Stimulated activated CD4-positive, alpha-beta T cell treated with anti-CD3 and anti-CD28 coated beads, Interleukin-1b, Interleukin-23, amount 100 ng/mL, for 24 hours (primary cell): ENCODE data around the gene RASSF6.
"Not testable (repeated sequence)": the region's sequence is repeated elsewhere in the genome, so short reads cannot be mapped to it uniquely, and the experiment has no call there.

ENCODE experiments used
- DNase-seq, 4 experiments: peaks; one replicate each; pipeline ENCODE4 v3.0.0-alpha.2; 2020; ENCODE audit warnings: low read depth in 4 of 4, low spot score in 1 of 4

RASSF6 gene

DNA sequence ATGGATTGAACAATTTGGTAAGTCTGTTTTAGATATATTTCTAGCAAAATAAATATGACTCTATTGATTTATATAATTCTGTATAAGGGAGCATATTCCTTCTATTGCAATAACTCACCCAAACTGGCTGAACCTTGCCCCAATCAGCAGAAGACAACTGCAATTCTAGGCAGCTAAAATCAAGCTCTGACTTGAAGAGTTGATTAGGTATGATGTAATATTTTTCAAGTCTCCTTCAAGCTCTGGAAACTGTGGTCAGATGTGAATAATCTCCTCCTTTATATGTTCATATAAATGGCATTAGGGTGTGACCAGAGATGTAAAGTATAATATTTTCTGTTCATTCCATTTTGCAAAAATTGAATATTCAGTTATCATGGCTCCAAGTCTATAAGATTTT lies 8.2 kb downstream of the RASSF6 start:
- no peak for DNase-seq

DNA sequence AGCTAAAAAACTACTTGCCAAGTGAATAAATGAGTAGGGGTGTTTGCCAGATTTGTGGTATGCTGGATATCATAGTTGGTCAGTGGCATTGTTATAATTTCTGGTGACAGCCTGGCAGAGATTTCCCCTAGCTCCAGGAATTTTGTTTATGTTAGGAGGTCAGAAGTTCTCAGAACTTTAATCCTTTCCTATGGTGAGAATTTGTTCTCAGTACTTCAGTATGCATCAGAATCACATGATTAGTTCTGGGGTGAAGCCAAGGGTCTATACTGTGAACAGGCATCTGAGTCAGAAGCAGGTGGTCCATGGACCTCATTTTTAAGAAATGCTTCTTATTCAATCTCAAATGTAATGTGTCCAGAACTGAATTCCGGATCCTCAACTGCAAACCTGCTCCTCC lies 10.5 kb downstream of the RASSF6 start:
- no peak for DNase-seq

DNA sequence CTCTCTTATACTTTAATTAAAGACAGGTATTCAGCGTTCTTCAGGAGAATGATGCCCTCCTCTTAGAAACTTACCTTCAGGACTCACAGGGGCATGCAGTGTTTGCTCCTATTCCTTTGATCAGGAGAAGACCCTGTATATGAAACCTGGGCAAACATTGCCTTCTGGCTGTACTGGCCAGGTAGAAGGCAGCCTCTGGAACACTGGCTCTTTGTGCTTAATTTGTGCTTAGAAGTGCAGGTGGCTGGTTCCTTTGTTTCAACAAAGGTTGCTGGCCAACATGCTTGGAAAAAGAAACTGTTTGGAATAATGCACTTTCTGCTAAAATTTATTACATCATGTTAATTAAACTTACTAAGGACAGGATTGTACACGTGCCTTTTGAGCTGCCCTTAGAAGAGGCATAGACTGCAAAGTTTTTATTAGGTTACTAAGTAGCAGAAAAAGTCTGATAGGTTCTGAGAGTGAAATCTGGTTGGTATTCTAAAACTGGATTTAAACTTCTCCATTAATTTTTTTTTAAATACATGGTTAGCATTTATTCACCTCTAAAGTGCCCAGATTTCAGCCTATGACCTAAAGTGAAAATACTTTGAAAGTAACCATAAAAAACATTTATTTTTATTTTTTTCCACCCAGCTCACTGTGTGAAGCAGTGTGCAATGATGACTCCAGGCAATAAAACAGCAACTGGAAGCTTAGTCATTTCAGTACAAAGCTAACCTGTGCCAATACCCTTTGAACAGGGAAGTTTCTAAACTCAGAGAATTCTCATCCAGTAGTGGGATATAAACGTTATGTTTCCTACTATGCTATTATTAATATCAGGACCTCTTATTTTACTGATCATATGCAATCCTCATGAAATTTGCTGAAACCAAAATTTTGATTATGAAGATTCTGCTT lies 11.3 kb downstream of the RASSF6 start:
- DNase-seq, result no peak

- no peak for DNase-seq
Observed at GRCh38 chr4:73607375-73608033, 12.7 kb downstream of the RASSF6 start.

- no peak for DNase-seq
Observed at GRCh38 chr4:73606465-73606974, 13.7 kb downstream of the RASSF6 start.

DNA sequence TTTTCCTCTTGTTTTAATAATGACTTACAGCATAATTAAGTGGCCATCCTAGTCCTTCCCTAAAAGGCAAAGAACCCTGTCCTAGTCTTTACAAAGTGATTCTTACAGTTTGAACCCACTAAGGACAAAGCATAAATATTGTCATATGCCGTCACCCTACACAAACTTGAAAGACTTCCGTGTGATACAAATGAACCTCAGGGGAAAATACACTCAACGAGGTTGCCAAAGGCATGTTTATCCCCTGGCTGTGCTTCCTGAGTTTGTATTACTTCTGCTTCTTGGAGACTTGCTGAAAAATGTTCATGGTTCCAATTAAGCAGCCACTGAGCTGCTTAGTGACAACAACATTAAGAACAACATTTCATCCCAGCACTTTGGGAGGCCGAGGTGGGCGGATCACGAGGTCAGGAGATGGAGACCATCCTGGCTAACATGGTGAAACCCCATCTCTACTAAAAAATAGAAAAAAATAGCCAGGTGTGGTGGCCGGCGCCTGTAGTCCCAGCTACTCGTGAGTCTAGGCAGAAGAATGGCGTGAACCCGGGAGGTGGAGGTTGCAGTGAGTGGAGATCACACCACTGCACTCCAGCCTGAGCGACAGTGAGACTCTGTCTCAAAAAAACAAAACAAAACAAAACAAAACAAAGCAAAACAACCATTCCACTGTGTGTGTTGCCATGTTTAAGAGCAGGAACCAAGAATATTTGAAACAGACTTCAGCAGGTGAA lies 16.2 kb downstream of the RASSF6 start:
- DNase-seq, result no peak

- no peak for DNase-seq
Observed at GRCh38 chr4:73603271-73603710, 16.9 kb downstream of the RASSF6 start.

GRCh38 chr4:73600954-73601353 lies 19.3 kb downstream of the RASSF6 start:
- no peak for DNase-seq

DNA sequence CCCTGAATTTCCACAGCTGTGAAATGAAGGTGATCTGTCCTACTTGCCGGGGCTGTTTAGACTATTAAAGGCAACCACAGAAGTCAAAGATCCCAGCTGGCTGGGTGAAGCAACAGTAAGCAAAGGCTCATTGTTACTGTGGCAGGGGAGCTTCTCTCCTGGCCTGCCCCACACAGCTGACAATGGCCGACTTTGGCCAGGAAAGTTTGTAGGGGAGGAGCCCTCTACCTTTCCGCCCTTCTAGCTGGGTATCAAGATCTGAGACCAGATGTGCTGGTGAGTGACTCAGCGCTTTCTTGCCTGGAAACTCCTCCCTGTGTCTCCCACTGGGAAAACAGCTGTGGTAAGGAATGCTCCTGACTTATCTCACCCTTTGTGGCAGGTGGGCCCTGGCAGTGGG lies 21.1 kb downstream of the RASSF6 start:
- no peak for DNase-seq

GRCh38 chr4:73597594-73597993 lies 22.6 kb downstream of the RASSF6 start:
- DNase-seq, result no peak

DNA sequence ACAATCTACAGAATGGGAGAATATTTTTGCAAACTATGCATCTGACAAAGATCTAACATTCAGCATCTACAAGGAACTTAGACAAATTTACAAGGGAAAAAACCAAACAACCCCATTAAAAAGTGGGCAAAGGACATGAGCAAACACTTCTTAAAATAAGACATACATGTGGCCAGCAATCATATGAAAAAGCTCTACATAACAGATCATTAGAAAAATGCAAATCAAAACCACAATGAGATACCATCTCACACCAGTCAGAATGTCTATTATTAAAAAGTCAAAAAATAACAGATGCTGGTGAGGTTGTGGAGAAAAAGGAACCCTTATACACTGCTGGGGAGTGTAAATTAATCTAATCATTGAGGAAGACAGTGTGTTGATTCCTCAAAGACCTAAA lies 23.1 kb downstream of the RASSF6 start:
- not testable (repeated sequence) for DNase-seq

DNA sequence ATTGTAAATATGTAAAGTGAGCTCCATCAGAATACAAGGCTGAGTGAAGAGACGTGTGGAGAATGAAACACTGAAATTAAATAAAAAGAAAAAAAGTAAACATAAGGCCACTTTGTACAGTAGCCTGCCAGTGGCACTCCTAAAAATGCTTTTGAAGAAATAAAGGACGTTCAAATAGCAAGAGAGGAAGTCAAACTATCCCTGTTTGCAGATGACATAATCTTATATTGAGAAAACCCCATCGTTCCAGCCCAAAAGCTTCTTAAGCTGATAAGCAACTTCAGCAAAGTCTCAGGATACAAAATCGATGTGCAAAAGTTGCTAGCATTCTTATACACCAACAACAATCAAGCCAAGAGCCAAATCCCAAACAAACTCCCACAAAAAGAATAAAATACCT lies 24.2 kb downstream of the RASSF6 start:
- DNase-seq, result no peak

DNA sequence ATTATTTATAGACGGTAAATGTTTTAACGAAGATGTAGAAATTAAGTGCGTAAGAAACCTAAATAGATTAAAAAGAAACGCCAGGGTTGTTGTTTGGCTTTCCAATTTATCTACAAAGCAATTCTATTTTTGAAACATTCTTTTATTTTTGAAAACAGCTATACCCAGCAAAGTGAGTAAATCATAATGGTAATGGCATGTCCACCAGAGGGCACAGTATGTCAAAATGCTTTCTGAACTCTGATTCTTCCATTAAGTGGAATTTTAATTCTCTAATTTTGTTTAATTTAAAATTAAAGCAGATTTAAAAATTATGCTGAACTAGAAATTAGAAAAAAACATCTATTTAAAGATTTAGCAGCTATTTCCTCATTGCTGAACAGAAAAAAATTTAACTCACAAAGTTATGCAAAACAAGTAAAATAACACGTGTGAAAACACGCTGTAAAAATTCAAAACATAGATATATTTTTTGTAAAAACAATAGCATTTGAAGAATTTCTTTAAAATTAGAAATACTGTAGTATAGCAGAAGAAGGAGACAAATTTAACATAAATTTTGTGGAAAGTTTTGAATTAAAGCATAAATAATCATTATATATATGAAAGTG lies 26.5 kb downstream of the RASSF6 start:
- DNase-seq, result no peak

DNA sequence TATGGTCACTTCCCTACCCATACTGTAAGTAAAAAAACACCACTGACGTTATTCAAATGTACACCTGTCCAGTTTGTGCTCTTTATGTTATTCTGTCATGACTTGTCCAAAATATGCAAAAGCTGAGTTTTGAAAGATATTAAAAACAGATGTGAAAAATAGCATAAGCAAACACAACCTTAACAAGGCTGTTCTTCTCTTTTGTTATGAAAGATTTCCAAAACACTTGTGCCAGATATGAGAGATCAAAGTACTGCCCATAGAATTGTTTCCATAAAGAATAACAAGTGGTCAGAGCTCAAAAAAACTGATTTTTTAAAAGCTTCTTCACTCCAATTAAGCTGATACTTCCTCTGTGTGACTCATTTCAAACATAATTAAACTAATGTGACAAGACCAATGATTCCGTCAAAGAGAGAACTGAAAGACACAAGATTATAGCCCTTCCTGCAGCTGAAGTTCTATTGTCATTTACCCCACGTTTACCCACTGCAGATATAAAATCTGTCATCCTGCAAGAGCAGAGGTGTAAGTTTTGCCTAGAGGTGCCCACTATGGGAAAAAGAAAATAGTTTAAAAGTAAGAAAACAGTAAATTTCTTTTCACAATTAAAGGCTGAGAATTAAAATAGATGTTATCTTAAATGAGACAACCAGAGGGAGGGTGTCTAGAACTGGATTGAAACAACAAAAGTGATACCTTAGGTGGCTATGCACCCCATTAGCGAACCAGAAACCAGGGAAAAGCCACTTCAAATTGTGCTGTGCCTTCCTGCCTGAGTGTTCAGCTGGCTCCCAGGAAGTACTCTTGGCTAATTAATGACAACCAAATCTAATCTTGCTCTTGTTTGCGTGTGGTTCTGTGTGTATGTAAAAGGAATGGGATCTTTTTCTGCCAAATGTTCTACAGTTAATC lies 30.1 kb downstream of the RASSF6 start:
- no peak for DNase-seq

DNA sequence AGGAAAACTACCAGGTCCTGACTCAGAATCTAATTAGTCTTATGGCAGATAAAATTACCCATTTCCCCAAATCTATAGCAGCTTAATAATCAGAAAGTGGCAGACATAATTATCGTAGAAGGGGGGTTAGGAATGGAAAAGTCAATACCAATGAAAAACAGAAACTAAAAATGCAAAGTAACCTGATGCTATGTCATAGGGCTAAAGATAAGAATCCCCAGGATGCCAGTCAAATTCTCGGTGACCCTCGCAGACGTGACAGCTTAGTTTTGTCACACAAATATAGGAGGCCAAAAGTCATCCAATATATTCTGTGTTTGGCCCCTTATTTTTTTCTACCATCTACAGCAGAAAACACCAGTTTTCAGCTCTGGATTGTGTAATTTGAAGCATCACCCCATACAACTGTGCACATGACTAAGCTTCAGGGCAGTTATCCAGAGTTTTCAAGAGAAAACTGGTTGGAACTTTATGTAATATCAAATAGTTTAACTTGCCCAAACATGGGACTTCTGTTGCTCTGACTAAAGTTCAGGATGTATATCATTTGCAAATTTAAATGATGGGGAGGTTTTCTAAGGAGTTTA lies 30.9 kb downstream of the RASSF6 start:
- no peak for DNase-seq

DNA sequence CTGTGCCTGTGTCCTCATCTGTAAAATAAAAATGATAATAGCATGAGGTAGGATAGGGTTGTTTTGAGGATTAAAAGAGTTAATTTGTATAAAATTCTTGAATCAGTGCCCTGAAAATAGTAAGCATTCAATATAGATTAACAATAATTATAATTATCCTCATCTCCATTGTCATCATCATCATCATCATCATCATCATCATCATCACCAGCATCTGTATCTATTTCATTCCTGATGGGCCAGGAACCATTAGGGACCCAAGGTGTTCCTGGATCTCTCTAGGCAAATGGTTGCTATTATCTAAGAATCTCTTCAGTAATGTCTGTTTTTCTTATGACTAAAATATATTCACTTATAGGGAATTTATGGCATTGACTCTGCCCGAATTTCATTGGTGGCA lies 31.6 kb downstream of the RASSF6 start:
- DNase-seq, result no peak

DNA sequence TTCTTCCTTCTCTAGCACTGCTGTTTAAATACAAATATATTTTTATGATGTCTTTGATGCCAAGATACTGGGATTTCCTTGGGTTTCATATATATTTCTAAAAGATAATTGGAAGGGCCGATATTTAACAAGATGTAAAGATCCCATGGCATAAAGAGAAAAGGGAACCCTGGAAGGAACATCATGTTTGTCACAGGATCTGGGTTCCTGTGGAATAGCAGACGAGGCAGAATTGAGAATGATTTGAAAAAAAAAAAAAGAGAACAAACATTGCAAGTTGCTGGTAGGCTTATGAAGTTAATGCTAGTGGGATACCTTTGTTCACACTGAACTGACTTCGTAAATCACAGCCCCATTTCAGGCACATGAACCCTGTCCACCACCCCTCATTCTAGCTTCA lies 33.6 kb downstream of the RASSF6 start:
- no peak for DNase-seq

GRCh38 chr4:73586040-73586439 lies 34.2 kb downstream of the RASSF6 start:
- DNase-seq, result no peak

DNA sequence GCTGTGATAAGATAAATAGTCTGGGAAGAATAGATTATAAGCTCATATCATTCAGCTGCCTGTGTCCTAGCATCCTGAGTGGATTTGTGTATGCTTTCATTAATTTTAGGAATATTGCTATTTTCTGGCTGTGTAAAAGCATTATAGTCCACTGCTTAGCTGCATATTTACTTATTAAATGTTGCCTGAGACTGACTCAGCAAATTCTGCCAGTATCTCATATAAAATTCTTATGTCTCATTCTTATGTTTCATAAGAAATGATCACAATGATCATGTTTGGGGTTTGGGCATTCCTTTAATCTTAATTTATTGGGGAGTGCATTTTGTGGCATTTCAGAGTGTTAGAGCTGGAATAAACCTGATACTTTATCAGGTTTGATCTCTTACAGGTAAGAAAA lies 34.9 kb downstream of the RASSF6 start:
- no peak for DNase-seq

DNA sequence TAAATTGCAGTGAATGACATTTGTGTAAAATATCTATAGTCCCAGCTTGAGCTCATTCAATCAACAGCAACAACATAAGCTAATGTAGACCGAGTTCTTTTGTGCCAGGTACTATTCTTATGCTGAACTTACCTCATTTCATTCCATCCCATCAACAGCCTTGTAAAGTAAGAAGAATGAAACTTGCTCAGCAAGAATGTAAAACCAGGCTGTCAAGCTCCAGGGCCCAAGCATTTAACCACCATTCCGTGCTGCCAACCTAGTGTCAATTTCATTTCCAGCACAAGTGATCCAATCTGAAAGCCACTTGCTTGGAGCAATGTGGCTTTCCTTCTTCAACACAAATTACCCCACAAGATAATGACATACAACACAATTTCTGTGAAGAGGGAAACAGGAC lies 36.6 kb downstream of the RASSF6 start:
- DNase-seq, result no peak
